Activated naive CD4-positive, alpha-beta T cell treated with Interleukin-2 at 50 U/mL for 16 hours (primary cell): Measurements from ENCODE around the gene KDM2B.
"Not testable (repeated sequence)": the region's sequence is repeated elsewhere in the genome, so short reads cannot be mapped to it uniquely, and the experiment has no call there.

Source experiments
- DNase-seq: peaks from one replicate; pipeline ENCODE4 v3.0.0-alpha.2; 2020

The KDM2B gene

DNA sequence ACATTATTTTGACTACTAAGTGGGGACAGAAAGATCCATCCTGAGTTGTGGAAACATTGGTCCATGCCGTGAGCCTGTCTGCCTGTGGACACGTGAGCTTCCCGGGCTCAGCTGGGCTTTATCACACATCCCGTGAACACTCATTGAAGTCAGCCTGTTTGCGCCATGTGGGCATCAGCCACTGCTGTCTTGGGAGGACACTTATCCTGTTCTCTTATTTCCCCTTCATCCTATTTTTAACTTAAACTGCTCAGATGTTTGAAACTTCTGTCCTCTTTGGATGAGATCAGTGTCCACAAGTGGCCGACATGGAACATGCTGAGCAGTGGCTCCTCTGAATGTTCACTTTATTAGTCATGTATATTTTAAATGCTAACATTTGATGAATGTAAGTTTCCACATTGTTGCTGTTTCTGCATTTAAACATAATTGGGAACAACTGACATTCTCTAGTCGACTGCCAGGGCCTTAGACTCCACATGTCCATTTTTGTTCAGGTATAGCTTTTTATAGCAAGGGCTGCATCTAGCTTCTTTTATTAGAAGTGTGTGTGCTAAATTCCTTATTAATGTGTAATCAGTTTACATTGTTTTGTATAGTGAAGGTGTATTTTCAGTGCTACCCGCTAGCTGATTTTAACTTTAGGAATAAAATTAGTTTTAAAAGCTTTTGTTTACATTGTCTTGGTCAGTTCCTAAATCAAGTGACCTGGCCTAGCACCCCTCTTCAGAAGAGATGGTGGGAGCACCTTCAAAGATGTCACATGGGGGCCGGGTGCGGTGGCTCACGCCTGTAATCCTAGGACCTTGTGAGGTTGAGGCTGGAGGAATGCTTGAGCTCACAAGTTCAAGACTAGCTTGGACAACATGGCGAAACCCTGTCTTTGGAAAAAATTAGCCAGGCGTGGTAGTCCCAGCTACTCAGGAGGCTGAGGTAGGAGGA is 156.9 kb downstream of the KDM2B start:
- DNase-seq: no peak

DNA sequence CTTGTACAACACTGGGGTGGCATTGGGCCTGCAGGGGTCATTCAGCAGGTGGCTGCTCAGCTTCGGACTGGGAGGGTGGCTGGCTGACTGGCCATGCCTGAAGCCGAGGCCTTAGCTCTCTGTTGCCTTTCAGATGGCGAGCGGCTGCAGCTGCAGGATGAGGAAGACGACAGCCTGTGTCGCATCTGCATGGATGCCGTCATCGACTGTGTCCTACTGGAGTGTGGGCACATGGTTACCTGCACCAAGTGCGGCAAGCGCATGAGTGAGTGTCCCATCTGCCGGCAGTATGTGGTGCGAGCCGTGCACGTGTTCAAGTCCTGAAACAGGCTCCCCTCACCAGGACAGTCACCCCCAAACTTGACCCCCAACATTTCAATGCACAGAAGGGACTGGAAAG is 157.6 kb downstream of the KDM2B start:
- no peak for DNase-seq

DNA sequence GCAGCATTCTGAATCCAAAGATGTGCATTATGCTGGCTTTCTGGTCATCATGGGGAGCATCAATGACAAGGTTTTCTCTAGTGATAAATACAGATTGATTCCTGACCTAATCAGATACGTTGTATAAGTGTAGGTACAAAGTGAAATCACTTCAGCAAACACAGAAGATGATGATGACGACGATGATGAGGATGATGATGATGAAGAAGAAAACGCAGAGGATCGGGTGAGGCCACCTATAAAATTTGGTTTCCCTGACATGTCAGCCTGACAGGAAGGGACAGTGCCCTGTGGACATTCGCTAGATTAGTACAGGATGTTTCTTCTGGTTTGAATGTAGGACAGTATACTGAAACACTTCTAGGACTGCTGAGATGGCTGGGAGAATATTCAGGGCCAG is 160.7 kb downstream of the KDM2B start:
- no peak for DNase-seq

DNA sequence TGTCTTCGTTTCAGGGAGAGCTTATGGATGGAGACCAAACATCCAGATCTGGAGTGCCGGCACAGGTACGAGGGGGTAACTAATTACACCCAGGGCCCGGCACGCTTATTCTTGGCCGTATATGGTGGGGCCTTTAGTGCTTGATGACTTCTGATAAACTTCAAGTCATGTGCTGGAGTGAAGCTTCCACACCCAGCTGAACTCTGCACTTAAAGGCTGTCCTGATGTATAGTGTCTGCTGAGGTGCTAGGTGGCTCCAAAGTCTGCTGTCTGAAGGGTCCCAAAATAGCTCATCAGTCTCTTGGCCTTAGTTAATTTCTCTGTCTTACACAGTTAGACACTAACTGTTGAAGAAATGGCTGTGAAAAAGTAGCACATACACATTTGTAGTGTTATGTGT is 163.0 kb downstream of the KDM2B start:
- DNase-seq: no peak

DNA sequence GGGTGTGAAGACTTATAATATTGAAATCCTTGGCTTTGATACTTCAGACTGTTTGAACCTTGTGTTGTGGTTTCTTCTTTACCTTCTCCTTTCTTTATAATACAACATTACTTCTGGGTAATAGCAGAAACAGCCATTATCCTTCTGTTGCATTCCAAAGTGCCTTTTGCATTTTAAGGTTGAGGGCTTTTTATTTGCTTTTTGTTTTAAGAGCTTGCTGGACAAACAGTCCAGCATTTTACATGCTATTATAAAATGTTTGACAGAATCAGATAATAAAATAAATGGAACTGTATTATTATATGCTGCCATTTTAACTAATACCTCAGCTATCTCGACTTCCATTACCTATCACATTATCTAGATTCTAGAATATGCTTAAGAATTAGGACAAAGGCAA is 166.9 kb downstream of the KDM2B start:
- no peak for DNase-seq

DNA sequence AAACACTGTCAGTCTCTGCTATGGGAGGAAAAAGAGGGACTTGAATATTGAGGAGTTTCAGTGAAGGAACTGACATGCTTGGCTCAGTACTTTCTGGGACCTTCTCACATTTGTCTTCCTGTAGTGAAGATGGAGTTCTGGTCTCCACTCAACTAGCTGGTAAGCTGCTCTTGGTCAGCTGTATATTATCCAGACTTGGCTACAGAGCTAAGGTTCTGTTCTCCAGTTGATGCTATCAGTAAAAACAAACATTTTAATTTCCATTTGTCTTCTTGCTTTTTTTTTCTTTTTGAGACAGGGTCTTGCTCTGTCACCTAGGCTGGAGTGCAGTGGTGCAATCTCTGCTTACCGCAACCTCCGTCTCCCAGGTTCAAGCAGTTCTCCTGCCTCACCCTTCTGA is 175.6 kb downstream of the KDM2B start:
- DNase-seq: no peak

DNA sequence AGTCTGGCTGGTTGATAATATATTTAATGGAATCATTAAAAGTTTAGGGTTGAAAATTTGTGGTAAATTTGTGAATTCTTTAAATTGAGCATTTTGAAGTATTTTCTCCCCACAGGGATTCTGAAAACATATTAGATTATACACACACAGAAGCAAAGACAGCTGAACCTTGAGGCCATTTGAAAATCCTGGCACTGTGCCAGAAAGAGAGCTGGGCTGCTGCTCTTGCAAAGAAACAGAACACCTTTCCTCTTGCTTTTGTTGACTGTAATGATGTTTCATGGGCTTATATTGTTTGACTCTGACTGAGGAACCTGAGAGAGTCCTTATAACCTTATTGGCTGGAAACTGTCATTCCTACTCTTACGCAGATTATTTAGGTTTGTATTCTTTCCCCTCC is 176.1 kb downstream of the KDM2B start:
- DNase-seq: no peak

DNA sequence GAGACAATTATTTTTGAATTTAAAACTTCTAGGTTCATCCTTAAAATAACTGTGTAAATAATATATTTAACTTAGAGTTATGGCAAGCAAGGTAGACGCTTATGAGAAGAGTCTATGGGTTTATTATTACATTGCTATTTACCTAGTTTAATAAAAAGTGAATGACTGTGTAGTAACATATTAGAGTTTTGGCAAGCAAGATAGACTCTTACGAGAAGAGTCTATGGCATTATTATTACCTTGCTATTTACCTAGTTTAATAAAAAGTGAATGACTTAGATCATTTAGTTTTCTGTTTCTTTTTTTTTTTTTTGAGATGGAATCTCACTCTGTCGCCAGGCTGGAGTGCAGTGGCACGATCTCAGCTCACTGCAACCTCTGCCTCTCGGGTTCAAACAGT is 177.1 kb downstream of the KDM2B start:
- no peak for DNase-seq

DNA sequence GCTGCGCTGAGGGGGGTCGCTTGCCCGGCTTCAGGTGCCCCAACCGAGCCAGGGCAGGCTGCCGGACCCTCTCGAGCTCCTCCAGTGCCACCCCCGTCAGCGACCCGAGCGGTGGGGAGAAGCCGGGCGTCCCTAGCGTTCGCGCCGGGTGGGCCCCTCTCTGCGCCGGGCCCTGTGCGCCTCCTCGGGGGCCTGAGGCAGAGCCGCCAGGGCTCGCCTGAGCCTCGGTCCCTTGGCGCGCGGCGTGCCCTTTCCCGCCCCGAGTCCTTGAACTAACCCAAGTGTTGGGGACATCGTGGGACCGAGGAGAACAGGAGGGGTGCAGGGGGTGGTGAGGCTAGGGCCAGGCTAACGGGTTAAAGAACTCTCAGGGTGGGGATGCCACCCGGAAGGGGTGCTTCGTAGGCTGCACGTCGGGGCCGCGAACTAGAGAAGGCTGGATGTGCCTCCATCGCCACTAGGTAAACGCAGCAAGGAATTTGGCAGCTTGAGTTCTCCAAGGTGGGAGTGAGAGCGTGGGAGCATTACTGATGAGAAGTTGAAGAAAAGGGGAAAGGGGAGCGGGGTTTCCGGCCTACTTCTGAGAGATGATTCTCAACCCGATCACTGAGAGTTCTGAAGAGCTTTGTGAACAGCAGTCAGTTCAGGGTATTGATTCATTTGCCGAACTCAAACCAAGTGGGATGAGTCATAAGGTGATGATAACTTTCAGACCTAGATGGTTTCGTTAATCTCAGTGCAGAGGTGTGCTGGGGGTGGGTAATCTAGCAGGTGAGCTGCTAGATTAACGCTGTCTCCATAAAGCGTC is 180.3 kb downstream of the KDM2B start:
- DNase-seq: peak; percentile 71

DNA sequence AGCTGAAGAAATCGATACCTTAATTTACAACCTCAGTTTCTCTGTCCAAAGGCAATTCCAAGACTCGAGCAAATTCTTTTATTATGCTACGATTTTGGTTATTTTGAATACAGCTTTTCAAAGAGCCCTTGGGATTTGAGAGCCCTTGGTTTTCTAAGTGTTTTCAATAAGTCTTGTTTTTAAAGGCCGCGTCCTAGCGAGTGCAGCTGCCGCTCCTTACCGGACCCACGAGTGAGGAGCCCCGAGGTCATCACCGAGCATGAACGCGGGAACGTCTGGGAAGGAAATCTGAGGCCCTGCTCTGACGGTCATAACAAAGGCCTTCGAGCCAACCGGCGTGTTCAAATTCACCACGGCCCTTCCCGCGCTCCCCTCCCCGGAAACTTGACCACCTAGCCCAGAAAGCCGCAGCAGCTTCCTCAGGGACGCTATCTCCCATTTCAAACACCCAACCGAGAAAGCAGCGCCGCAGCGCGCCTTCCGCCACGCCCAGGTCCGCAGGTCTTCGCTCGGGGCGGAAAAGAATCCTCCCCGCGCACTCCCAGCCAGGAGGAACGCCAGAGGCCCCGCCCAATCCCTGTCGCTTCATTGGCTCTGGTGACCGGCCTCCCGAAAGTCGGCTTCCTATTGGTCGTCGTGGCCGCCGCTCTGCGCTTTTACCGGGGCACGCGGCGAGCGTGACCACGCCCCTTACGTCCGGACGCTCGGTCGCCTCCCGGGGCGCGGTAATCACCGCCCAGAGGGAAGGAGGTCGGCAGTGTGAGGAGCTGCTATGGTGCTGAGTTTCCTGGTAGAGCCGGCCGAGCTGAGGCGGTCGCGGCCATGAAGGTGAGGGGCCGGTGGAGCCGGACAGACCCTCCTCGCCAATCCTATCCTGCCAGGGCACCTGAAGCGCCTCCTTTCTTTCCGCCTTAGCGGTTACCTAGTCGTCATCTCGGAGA is 181.2 kb downstream of the KDM2B start, which contains the start of gene RNF34:
RNF34 (plus strand) TSS at position 728 of the 941 bp plus-strand sequence; CDS start at position 823, 95 bp downstream.
- DNase-seq: peak; percentile 99

DNA sequence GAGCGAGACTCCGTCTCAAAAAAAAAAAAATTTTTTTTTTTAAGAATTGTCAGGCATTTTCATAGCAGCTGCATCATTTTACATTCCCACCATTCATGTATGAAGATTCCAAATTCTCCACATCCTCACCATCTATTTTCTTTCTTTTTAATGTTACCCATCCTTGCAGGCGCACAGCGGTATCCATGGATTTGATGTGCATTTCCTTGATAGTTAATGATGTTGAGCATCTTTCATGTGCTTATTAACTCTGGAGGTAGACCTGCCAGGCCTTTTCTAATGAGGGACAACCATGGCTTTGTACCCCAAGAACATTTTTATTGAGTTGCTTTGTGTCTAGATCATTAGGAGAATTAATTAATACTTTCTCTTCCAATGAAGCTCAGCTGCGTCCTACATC is 182.5 kb downstream of the KDM2B start:
- no peak for DNase-seq

DNA sequence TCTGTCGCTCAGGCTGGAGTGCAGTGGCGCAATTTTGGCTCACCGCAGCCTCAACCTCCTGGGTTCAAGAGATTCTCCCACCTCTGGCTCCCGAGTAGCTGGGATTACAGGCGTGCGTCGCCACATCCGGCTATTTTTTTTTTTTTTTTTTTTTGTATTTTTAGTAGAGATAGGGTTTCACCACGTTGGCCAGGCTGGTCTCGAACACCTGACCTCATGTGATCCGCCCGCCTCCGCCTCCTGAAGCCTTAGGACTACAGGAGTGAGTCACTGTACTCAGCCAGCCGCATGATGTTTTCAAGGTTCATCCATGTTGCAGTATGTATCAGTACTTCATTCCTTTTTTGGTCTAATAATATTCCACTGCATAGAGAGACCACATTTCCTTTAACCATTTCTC is 183.3 kb downstream of the KDM2B start:
- DNase-seq: no peak

DNA sequence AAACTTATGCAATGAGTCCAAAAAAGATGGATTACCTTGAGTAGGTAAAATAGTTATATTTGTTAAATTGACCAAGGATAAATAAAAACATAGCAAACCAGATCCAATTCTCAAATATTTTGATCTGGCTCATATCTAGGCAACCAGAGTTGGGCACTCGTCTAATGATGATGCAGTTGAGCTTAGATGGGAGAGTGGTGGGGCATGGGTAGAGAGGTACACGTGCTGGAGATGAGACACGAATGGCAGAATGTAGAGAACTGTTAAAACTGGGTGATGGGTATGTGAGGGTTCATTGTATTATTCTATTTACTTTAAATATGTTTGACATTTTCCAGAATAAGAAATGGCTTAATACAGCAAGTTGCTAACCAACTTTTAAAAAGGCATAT is 188.5 kb downstream of the KDM2B start:
- DNase-seq: no peak

DNA sequence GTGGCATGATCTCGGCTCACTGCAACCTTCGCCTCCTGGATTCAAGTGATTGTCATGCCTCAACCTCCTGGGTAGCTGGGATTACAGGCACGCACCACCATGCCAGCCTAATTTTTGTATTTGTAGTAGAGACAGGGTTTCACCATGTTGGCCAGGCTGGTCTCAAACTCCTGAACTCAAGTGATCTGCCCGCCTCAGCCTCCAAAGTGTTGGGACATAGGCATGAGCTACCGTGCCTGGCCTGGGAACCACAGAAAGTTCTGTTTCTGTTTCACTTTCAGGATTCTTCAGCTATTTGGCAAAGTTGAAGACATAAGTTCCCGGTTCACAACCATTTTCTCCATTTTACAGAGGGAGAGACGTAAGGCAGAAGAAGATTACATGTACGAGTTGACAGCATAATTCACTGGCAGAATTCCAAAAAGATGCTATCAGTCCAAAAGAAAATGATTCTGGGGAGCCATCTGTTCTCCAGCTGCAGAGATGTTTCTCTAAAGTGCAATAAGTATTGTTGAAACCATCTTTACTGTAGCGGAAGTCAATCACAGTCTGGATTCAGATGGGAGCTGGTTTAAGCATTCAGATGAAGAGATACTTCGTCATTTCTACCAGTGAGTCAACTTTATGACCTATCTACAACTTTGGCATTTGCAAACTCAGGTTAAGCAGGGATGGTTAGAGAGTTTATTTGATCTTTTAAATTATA is 189.1 kb downstream of the KDM2B start:
- peak; percentile 41 for DNase-seq

DNA sequence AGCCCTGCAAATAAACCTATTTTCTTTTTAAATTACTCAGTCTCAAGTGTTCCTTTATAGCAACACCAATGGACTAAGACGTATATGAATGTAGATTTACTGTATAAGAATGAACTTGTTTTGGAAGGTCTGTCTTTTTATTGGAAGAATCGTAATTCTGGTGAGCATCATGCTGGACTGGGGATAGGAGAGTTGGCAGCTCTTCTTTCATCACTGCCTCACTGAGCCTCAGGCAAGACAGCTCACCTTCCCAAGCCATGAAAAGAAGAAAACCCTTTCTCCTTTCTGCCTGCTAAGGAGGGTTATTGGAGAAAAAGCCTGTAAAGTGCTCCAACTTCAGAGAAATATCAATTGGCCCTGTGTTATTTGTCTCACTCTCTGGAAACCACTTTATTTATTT is 190.0 kb downstream of the KDM2B start:
- no peak for DNase-seq

DNA sequence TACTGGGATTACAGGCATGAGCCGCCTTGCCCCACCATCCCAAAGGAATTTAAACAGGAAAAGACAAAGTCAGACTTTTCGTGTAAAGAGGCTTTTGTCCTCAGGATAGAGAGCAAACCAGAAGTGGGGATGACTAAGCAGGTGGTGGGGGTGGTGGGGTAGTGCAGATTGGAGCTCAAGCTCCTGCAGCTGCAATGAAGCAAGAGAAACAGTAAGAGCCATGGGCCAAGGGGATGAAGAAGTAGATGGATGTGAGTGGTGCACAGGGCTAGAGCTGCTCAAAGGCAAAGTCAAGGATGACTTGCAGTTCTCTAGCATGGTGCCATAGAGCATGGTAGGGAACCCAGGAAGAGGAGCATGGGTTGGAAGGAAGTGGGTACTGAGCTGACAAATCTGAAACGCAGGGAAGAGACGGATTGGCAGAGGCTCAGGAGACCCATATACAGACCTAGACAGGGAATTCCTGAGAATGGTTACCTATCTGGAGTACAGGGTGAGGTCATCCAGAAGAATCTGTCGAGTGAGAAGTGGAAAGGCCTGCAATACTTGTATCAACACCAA is 192.3 kb downstream of the KDM2B start:
- no peak for DNase-seq

DNA sequence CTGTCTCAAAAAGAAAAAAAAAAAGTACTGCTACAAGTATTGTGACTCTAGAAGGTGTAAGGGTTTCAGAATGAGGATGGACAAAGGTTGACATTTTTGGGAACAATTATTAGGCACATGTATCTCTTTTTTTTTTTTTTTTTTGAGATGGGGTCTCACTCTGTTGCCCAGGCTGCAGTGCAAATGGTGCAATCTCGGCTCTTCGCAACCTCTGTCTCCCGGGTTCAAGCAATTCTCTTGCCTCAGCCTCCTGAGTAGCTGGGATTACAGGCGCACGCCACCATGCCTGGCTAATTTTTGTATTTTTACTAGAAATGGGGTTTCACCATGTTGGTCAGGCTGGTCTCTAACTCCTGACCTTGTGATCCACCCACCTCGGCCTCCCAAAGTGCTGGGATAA is 195.9 kb downstream of the KDM2B start:
- DNase-seq: not testable (repeated sequence)

DNA sequence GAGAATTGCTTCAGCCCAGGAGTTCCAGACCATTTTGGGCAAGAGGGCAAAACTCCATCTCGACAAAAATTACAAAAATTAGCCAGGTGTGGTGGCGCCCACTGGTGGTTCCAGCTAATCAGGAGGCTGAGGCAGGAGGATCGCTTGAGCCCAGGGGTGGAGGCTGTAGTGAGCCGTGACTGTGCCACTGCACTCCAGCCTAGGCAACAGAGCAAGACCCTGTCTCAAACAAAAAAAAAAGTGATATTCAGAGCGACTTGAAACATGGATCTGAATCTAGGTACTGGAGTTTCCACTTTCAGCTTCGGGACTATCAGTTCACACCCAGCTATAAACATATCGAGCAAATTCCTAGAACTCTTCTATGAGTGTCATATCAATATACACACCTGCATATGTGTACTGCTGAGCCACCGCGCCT is 197.2 kb downstream of the KDM2B start:
- no peak for DNase-seq

DNA sequence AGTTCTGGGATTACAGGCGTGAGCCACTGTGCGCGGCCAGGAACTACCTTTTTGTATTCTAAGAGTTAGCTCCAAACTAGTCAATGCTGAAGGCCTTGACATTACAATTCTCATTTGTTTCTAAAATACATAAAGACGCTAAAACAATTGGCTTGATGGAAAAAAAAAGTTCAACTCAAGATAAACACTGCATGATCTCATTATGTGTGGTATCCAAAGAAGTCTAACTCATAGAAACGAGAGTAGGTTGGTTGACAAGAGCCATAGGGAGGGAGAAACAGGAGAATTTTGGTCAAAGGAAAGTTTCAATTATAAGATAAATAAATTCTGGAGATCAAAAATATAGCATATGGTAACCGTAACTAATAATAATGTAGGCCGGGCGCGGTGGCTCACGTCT is 200.9 kb downstream of the KDM2B start:
- no peak for DNase-seq
